B cell (primary cell): ENCODE data around the gene CNOT4. TPM values are rescaled to one million over a fixed set of nuclear protein-coding genes. Genes with fewer than 3 reads are reported as not detected.

Source experiments
- ATAC-seq: fragments of 200-7000 bp; cut with Tn5 transposase; one replicate; pipeline ENCODE4 v1.10.0; 2021; ENCODE audit warnings: low read depth, mild to moderate bottlenecking, moderate number of reproducible peaks, moderate library complexity
- CTCF ChIA-PET: fragments of 350-600 bp; sonication (Branson Sonifier 250); formaldehyde crosslinking; loops from one replicate; lab custom pipeline; 2021; ENCODE audit warnings: antibody characterized with exemption, inconsistent platforms; lab: Charles Lee
- POLR2A ChIA-PET: fragments of 350-600 bp; sonication (Branson Sonifier 250); formaldehyde crosslinking; loops from one replicate; lab custom pipeline; 2021; ENCODE audit warnings: antibody characterized with exemption; lab: Charles Lee
- DNase-seq: peaks from one replicate; pipeline ENCODE4 v3.0.0; 2013
- H2AFZ ChIP-seq: 2 replicates; pipeline ENCODE4 v1.6.1; 2012; ENCODE audit warnings: mild to moderate bottlenecking, low read depth, low read length; ENCODE audit not compliant: insufficient read depth, poor library complexity, severe bottlenecking
- H3K27ac ChIP-seq, 2 donors: 1 replicate in 1 of 2; 2 replicates in 1 of 2; pipeline ENCODE4 v1.5.1; 2012 to 2013; ENCODE audit warnings: low read length in 2 of 2, mild to moderate bottlenecking in 2 of 2, moderate library complexity in 1 of 2
- H3K27me3 ChIP-seq, 4 experiments: fragments of 200-600 bp in 1 of 4; sonication (generic) in 1 of 4; replicated peaks in 1 of 4; 1 replicate in 2 of 4; 2 replicates in 2 of 4; pipeline versions ENCODE4 v1.6.1 to v1.7.0; 2013 to 2016; ENCODE audit warnings: low read length in 3 of 4, mild to moderate bottlenecking in 2 of 4, mixed read lengths in 1 of 4, moderate library complexity in 1 of 4; ENCODE audit not compliant: insufficient read depth in 4 of 4, control insufficient read depth in 3 of 4; ENCODE audit errors: control extremely low read depth in 1 of 4
- H3K36me3 ChIP-seq, 2 experiments: replicated peaks in 1 of 2; 1 replicate in 1 of 2; 2 replicates in 1 of 2; pipeline versions ENCODE4 v1.6.1 to v1.7.1; 2013; ENCODE audit warnings: low read length in 1 of 2; ENCODE audit not compliant: insufficient read depth in 2 of 2, control insufficient read depth in 1 of 2; ENCODE audit errors: control extremely low read depth in 1 of 2, extremely low read depth in 1 of 2
- H3K4me1 ChIP-seq, 2 donors: fragments of 200-600 bp in 1 of 2; sonication (generic) in 1 of 2; 1 replicate in 1 of 2; 2 replicates in 1 of 2; pipeline versions ENCODE4 v1.5.1 to v1.6.1; 2013 to 2017; ENCODE audit warnings: low read length in 2 of 2; ENCODE audit not compliant: control insufficient read depth in 2 of 2, insufficient read depth in 2 of 2
- H3K4me2 ChIP-seq: replicated peaks from 2 replicates; pipeline ENCODE3; 2012; ENCODE audit warnings: mild to moderate bottlenecking, low read depth, low read length; ENCODE audit not compliant: poor library complexity, severe bottlenecking
- H3K4me3 ChIP-seq, 5 experiments: fragments of 200-600 bp in 1 of 5; sonication (generic) in 1 of 5; 1 replicate in 3 of 5; 2 replicates in 2 of 5; pipeline versions ENCODE4 v1.5.1 to v1.7.0; 2011 to 2016; ENCODE audit warnings: low read length in 4 of 5, mild to moderate bottlenecking in 4 of 5, low read depth in 2 of 5, control low read depth in 1 of 5, moderate library complexity in 1 of 5; ENCODE audit not compliant: insufficient read depth in 1 of 5; ENCODE audit errors: control extremely low read depth in 1 of 5, extremely low read depth in 1 of 5
- H3K79me2 ChIP-seq: fragments of 200-600 bp; sonication (generic); one replicate; pipeline ENCODE4 v1.6.0; 2016; ENCODE audit warnings: low read length; ENCODE audit not compliant: control insufficient read depth, insufficient read depth
- H3K9ac ChIP-seq: fragments of 200-600 bp; sonication (generic); 2 replicates; pipeline ENCODE4 v1.6.1; 2017; ENCODE audit warnings: mild to moderate bottlenecking, low read length, moderate library complexity
- H3K9me3 ChIP-seq, 3 donors: one replicate each; pipeline versions ENCODE4 v1.6.1 to v1.7.1; 2013; ENCODE audit warnings: low read length in 2 of 3; ENCODE audit not compliant: control insufficient read depth in 2 of 3, insufficient read depth in 1 of 3; ENCODE audit errors: control extremely low read depth in 1 of 3
- H4K20me1 ChIP-seq: 2 replicates; pipeline ENCODE4 v1.6.0; 2012; ENCODE audit warnings: mild to moderate bottlenecking, low read length; ENCODE audit not compliant: insufficient read depth, control insufficient read depth, poor library complexity, severe bottlenecking
- H3K27ac Mint-ChIP-seq: one replicate; pipeline ENCODE4 v1.8.0; 2021; ENCODE audit warnings: mixed read lengths
- H3K27me3 Mint-ChIP-seq: one replicate; pipeline ENCODE4 v1.8.0; 2021; ENCODE audit warnings: mixed read lengths
- H3K4me1 Mint-ChIP-seq: one replicate; pipeline ENCODE4 v1.8.0; 2021; ENCODE audit warnings: mixed read lengths
- H3K4me3 Mint-ChIP-seq: one replicate; pipeline ENCODE4 v1.8.0; 2021; ENCODE audit warnings: mixed read lengths
- H3K9me3 Mint-ChIP-seq: one replicate; pipeline ENCODE4 v1.8.0; 2022; ENCODE audit warnings: mixed read lengths; ENCODE audit not compliant: insufficient read depth
- EZH2 ChIP-seq: IDR thresholded peaks from 2 replicates; pipeline ENCODE4 v1.6.1; 2012; ENCODE audit warnings: borderline replicate concordance, low read depth, mild to moderate bottlenecking, moderate library complexity, low read length; ENCODE audit not compliant: insufficient read depth, poor library complexity, severe bottlenecking
- WGBS: methylation state at CpG from one replicate; pipeline ENCODE4 v1.1.5; 2013; ENCODE audit warnings: missing lambda C conversion rate; ENCODE audit not compliant: insufficient coverage; 5-methylcytosine and 5-hydroxymethylcytosine counted together
- intact Hi-C: fragments of 100-400 bp; cut with micrococcal nuclease; formaldehyde crosslinking; loops from one replicate; pipeline ENCODE4 v1.10.0; 2022
- polyA plus RNA-seq: library from polyadenylated mRNA; depleted of rRNA; stranded (reverse); fragments of >200 nt; gene quantifications from 2 replicates; pipeline ENCODE4 v1.2.3, GENCODE V29; 2012
- total RNA-seq, 2 donors: library from RNA; stranded (reverse); fragments of 120-200 nt in 1 of 2; gene quantifications; 1 replicate in 1 of 2; 2 replicates in 1 of 2; pipeline versions ENCODE4 v1.2.3 to v1.2.4, GENCODE V29; 2013 to 2022
- TF ChIP-seq, protein P1 (sequence below): fragments of 200-600 bp; IDR thresholded peaks from one replicate; pipeline ENCODE4 v1.8.0; 2022; ENCODE audit warnings: antibody characterized with exemption, mild to moderate bottlenecking

CNOT4 gene
- total and polyA plus RNA-seq, 2 donors (not counting 1 experiment from before 2014, with no cell fraction given) = 9.8 to 52.1 TPM

DNA sequence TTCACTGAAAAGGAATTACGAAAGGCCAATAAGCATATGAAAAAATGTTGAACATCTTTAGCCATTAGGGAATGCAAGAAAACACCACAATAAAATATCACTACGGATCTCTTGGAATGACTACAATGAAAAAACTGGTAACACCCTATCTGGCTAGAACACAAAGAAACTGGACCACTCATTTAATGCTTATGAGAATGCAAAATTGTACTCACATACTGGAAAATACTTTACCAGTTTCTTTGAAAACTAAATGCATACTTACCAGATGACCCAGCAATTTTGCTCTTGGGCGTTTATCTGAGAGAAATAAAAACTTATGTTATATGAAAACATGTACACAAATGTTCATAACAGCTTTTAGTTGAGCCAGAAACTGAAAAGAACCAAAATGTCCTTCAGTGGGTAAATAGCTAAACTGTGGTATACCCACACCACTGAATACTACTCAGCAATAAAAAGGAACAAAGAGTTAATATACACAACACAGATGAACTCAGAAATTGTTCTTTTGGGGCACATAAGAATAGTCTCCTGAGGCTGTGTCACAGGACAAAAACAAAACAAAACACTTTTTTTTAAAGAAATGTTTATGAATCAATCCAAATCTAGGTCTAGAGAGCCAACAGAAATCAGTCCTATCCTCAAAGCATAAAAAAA lies 23.5 kb downstream of the CNOT4 start:
- Histone ChIP-seq H3K9ac (no peak overlapping the region), H3K27me3 (no peaks in the 10 kb centered on the region), H3K4me2 (no peak overlapping the region), H3K4me3 (no peak overlapping the region), H3K36me3 (peaks cover 3 to 8% of the 10 kb centered on the region in 2 experiments), H2AFZ (no peak overlapping the region), H3K79me2 (peaks cover 91% of the 10 kb centered on the region), H3K9me3 (no peaks in the 10 kb centered on the region), H4K20me1 (peaks cover 38% of the 10 kb centered on the region), H3K4me1 (no peaks in the 10 kb centered on the region), H3K27ac (no peak overlapping the region)
- WGBS = no CpG with 5 or more reads among the region's 3 CpGs
- no peak for TF ChIP-seq EZH2
- TF ChIP-seq, protein P1, sequence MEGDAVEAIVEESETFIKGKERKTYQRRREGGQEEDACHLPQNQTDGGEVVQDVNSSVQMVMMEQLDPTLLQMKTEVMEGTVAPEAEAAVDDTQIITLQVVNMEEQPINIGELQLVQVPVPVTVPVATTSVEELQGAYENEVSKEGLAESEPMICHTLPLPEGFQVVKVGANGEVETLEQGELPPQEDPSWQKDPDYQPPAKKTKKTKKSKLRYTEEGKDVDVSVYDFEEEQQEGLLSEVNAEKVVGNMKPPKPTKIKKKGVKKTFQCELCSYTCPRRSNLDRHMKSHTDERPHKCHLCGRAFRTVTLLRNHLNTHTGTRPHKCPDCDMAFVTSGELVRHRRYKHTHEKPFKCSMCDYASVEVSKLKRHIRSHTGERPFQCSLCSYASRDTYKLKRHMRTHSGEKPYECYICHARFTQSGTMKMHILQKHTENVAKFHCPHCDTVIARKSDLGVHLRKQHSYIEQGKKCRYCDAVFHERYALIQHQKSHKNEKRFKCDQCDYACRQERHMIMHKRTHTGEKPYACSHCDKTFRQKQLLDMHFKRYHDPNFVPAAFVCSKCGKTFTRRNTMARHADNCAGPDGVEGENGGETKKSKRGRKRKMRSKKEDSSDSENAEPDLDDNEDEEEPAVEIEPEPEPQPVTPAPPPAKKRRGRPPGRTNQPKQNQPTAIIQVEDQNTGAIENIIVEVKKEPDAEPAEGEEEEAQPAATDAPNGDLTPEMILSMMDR = no peak
- Mint-ChIP-seq H3K4me3 (no peak overlapping the region), H3K4me1 (peaks cover 23% of the 10 kb centered on the region), H3K9me3 (no peaks in the 10 kb centered on the region), H3K27ac (no peak overlapping the region), H3K27me3 (no peaks in the 10 kb centered on the region)
- POLR2A ChIA-PET = no interaction called here
- intact Hi-C loops = no loop called here
- CTCF ChIA-PET = no interaction called here
- ATAC-seq (no peak), DNase-seq (no peak)

DNA sequence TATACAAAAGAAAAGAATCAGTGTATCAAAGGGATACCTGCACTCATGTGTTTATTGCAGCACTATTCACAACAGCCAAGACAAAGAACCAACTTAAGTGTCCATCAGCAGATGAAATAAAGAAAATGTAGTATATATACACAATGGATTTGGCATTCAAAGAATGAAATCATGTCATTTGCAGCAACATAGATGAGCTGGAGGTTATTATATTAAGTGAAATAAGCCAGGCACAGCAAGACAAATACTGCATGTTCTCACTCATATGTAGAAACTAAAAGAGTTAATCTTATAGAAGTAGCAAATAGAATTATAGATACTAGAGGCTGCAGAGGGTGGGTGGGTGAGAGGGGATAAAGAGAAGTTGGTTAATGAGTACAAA lies 28.3 kb downstream of the CNOT4 start:
- ChIA-PET CTCF (no interaction called here), POLR2A (interaction anchor here (0.6 kb wide), 1 partner anchor 503 kb away, joined by 3 read pairs; no protein-coding TSS in a partner anchor)
- Histone ChIP-seq H3K4me2 (no peak overlapping the region), H2AFZ (no peak overlapping the region), H3K9me3 (no peaks in the 10 kb centered on the region), H3K27me3 (no peaks in the 10 kb centered on the region), H3K36me3 (peaks cover 0 to 13% of the 10 kb centered on the region in 2 experiments), H3K79me2 (peaks cover 89% of the 10 kb centered on the region), H3K9ac (no peak overlapping the region), H3K27ac (no peak overlapping the region), H3K4me1 (no peaks in the 10 kb centered on the region), H3K4me3 (no peak overlapping the region), H4K20me1 (peaks cover 47% of the 10 kb centered on the region)
- TF ChIP-seq EZH2 = no peak
- H3K4me1 Mint-ChIP-seq = peaks cover 26% of the 10 kb centered on the region
- no peak overlapping the region for H3K4me3 Mint-ChIP-seq
- no peak for DNase-seq
- ATAC-seq = no peak
- no peaks in the 10 kb centered on the region for H3K27me3 Mint-ChIP-seq
- intact Hi-C loops = no loop called here
- no peaks in the 10 kb centered on the region for H3K9me3 Mint-ChIP-seq
- no peak overlapping the region for H3K27ac Mint-ChIP-seq
